GM12872 (cell line): ENCODE data around the gene KAZN.

Source experiments
- TF ChIP-seq, protein P1 (sequence below): IDR thresholded peaks from 3 replicates; pipeline ENCODE4 v1.5.1; 2011; ENCODE audit warnings: low read depth, mild to moderate bottlenecking, low read length, moderate library complexity; ENCODE audit not compliant: insufficient read depth

The KAZN gene

GRCh38 chr1:15036101-15036500 is 437.6 kb downstream of the KAZN start:
- TF ChIP-seq, protein P1, sequence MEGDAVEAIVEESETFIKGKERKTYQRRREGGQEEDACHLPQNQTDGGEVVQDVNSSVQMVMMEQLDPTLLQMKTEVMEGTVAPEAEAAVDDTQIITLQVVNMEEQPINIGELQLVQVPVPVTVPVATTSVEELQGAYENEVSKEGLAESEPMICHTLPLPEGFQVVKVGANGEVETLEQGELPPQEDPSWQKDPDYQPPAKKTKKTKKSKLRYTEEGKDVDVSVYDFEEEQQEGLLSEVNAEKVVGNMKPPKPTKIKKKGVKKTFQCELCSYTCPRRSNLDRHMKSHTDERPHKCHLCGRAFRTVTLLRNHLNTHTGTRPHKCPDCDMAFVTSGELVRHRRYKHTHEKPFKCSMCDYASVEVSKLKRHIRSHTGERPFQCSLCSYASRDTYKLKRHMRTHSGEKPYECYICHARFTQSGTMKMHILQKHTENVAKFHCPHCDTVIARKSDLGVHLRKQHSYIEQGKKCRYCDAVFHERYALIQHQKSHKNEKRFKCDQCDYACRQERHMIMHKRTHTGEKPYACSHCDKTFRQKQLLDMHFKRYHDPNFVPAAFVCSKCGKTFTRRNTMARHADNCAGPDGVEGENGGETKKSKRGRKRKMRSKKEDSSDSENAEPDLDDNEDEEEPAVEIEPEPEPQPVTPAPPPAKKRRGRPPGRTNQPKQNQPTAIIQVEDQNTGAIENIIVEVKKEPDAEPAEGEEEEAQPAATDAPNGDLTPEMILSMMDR, result no peak

GRCh38 chr1:15038232-15039016 is 439.9 kb downstream of the KAZN start:
- TF ChIP-seq, protein P1, result peak; percentile 49

GRCh38 chr1:15039017-15039648 is 440.6 kb downstream of the KAZN start:
- TF ChIP-seq, protein P1, result no peak

GRCh38 chr1:15039901-15040300 is 441.4 kb downstream of the KAZN start:
- TF ChIP-seq, protein P1, result no peak

- TF ChIP-seq, protein P1, result no peak
These were observed 444.4 kb downstream of the KAZN start for GRCh38 chr1:15042866-15043265.

- TF ChIP-seq, protein P1, result no peak
These were observed 445.4 kb downstream of the KAZN start for GRCh38 chr1:15043934-15044333.

DNA sequence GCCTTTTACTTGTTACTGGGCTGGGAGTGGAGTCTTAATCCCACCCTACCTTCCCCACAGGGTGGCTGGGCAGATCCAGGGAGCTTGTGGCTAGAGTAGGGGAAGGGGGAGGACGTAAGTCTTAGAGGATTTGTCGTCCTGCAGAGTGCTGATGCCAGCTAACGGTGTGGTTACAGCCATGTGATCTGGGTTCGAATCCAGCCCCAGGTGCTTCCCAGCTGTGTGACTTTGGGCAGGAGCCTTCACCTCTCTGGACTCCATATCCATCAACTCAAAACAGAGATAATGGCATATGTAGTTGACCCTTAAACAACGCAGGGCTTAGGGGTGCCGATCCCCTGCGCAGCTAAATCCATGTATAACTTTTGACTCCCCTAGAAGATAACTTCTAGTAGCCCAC is 446.6 kb downstream of the KAZN start:
- TF ChIP-seq, protein P1, result no peak
